PC-3 (cell line): Measurements from ENCODE around the gene RBM33. TPM values are rescaled to one million over a fixed set of nuclear protein-coding genes. Genes with fewer than 3 reads are reported as not detected.

Source experiments
- ATAC-seq: fragments of 200-7000 bp; cut with Tn5 transposase; 2 replicates; pipeline ENCODE4 v1.9.1; 2020; ENCODE audit warnings: mild to moderate bottlenecking, moderate library complexity
- BruUV-seq: library from RNA; stranded (reverse); fragments of 400-500 nt; replicated peaks from 2 replicates; lab custom pipeline; 2021; lab: Mats Ljungman, UMichigan
- CTCF ChIA-PET: fragments of 300-600 bp; sonication (Branson Sonifier 250); formaldehyde crosslinking; loops from one replicate; lab custom pipeline; 2022; ENCODE audit warnings: antibody characterized with exemption; lab: Charles Lee
- POLR2A ChIA-PET: fragments of 300-600 bp; sonication (Branson Sonifier 250); formaldehyde crosslinking; loops from one replicate; lab custom pipeline; 2022; ENCODE audit warnings: antibody characterized with exemption; ENCODE audit not compliant: unreplicated experiment; lab: Charles Lee
- DNase-seq: peaks from one replicate; pipeline ENCODE4 v3.0.0-alpha.2; 2015
- H2AFZ ChIP-seq: fragments of 300-600 bp; sonication (generic); 2 replicates; pipeline ENCODE4 v1.6.0; 2016; ENCODE audit warnings: antibody characterized with exemption, low read length
- H3F3A ChIP-seq: fragments of 300-600 bp; sonication (generic); one replicate; pipeline ENCODE4 v1.6.0; 2017; ENCODE audit warnings: antibody characterized with exemption, low read length, control low read depth, mild to moderate bottlenecking; ENCODE audit not compliant: unreplicated experiment
- H3K27ac ChIP-seq: fragments of 300-600 bp; sonication (generic); 2 replicates; pipeline ENCODE4 v1.5.1; 2016; ENCODE audit warnings: mild to moderate bottlenecking, low read length
- H3K27me3 ChIP-seq: fragments of 300-600 bp; sonication (generic); 2 replicates; pipeline ENCODE4 v1.6.1; 2016; ENCODE audit warnings: low read length, mixed read lengths
- H3K36me3 ChIP-seq: fragments of 300-600 bp; sonication (generic); 2 replicates; pipeline ENCODE4 v1.6.1; 2016; ENCODE audit warnings: low read depth, mixed run types, low read length, mixed read lengths
- H3K4me1 ChIP-seq: fragments of 300-600 bp; sonication (generic); 2 replicates; pipeline ENCODE4 v1.5.1; 2016; ENCODE audit warnings: low read length; ENCODE audit not compliant: insufficient read depth
- H3K4me2 ChIP-seq: fragments of 300-600 bp; sonication (generic); 2 replicates; pipeline ENCODE4 v1.6.0; 2016; ENCODE audit warnings: low read length
- H3K4me3 ChIP-seq: fragments of 300-600 bp; sonication (generic); 2 replicates; pipeline ENCODE4 v1.5.1; 2016; ENCODE audit warnings: mild to moderate bottlenecking, low read length, mixed read lengths
- H3K79me2 ChIP-seq: fragments of 300-600 bp; sonication (generic); 2 replicates; pipeline ENCODE4 v1.6.1; 2017; ENCODE audit warnings: low read length, mixed read lengths
- H3K9ac ChIP-seq: fragments of 300-600 bp; sonication (generic); 2 replicates; pipeline ENCODE4 v1.6.0; 2016; ENCODE audit warnings: mild to moderate bottlenecking, low read length
- H3K9me2 ChIP-seq: fragments of 300-600 bp; sonication (generic); replicated peaks from 2 replicates; pipeline ENCODE4 v1.6.1; 2016; ENCODE audit warnings: mixed run types, low read length, mixed read lengths
- H3K9me3 ChIP-seq: fragments of 300-600 bp; sonication (generic); 2 replicates; pipeline ENCODE4 v1.6.1; 2016; ENCODE audit warnings: low read length, mixed read lengths
- H4K20me1 ChIP-seq: fragments of 300-600 bp; sonication (generic); 2 replicates; pipeline ENCODE4 v1.6.1; 2016; ENCODE audit warnings: low read length, mixed read lengths
- EZH2 ChIP-seq: fragments of 300-600 bp; sonication (generic); IDR thresholded peaks from one replicate; pipeline ENCODE4 v1.6.1; 2017; ENCODE audit warnings: antibody characterized with exemption, mild to moderate bottlenecking, low read length; ENCODE audit not compliant: unreplicated experiment
- EZH2phosphoT487 ChIP-seq: fragments of 300-600 bp; sonication (generic); IDR thresholded peaks from 2 replicates; pipeline ENCODE4 v1.6.1; 2018; ENCODE audit warnings: mild to moderate bottlenecking, antibody characterized with exemption, low read length, borderline replicate concordance
- intact Hi-C: fragments of 100-400 bp; cut with micrococcal nuclease; formaldehyde crosslinking; loops from 2 replicates; pipeline ENCODE4 v1.9.0; 2023
- total RNA-seq: library from RNA; depleted of rRNA; stranded (reverse); fragments of >200 nt; gene quantifications from 2 replicates; pipeline ENCODE4 v1.2.3, GENCODE V29; 2014
- TF ChIP-seq, protein P1 (sequence below): fragments of 300-600 bp; sonication (generic); conservative IDR thresholded peaks from 2 replicates; pipeline ENCODE4 v1.5.1; 2017; ENCODE audit warnings: antibody characterized with exemption, low read depth, mild to moderate bottlenecking, low read length

The RBM33 gene
- total RNA-seq, 1 experiment from 2014 or later = 25.3 TPM

DNA sequence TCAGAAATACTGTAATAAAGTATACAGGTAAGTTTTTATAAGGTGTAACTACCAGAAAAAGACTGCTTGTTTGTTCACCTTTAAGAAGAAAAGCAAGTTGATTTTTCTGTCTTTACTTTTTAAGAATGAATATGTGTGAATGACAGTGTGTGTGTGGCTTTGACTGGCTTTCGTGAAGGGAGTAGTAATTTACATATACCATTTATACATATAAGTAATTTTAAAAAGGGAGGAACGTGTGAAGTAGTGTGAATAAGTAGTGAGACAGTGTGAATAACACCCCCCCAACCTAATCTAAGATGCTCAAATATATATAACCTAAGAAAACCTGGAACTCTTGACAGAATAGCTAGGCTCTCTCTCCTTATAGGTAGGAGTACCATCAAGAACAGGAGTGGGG, 33.2 kb downstream of the RBM33 start:
- peaks cover 46% of the 10 kb centered on the region for H3K79me2 ChIP-seq
- H2AFZ ChIP-seq = no peak overlapping the region
- no peaks in the 10 kb centered on the region for H3K9me3 ChIP-seq
- no peaks in the 10 kb centered on the region for H3F3A ChIP-seq
- H3K9ac ChIP-seq = no peak overlapping the region
- H3K4me2 ChIP-seq = no peak overlapping the region
- CTCF ChIA-PET = no interaction called here
- DNase-seq (no peak), ATAC-seq (no peak)
- no peak for TF ChIP-seq EZH2phosphoT487
- no peak for TF ChIP-seq EZH2
- TF ChIP-seq, protein P1, sequence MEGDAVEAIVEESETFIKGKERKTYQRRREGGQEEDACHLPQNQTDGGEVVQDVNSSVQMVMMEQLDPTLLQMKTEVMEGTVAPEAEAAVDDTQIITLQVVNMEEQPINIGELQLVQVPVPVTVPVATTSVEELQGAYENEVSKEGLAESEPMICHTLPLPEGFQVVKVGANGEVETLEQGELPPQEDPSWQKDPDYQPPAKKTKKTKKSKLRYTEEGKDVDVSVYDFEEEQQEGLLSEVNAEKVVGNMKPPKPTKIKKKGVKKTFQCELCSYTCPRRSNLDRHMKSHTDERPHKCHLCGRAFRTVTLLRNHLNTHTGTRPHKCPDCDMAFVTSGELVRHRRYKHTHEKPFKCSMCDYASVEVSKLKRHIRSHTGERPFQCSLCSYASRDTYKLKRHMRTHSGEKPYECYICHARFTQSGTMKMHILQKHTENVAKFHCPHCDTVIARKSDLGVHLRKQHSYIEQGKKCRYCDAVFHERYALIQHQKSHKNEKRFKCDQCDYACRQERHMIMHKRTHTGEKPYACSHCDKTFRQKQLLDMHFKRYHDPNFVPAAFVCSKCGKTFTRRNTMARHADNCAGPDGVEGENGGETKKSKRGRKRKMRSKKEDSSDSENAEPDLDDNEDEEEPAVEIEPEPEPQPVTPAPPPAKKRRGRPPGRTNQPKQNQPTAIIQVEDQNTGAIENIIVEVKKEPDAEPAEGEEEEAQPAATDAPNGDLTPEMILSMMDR = no peak
- no peak overlapping the region for H3K27ac ChIP-seq
- no TSS peak for BruUV-seq
- H3K9me2 ChIP-seq = no peaks in the 10 kb centered on the region
- intact Hi-C loops = no loop called here
- peaks cover 31% of the 10 kb centered on the region for H3K36me3 ChIP-seq
- no peak overlapping the region for H3K4me3 ChIP-seq
- POLR2A ChIA-PET = no interaction called here
- H4K20me1 ChIP-seq = peaks cover 9% of the 10 kb centered on the region; the same call in 1 of the 2 replicates
- H3K4me1 ChIP-seq = no peaks in the 10 kb centered on the region
- no peaks in the 10 kb centered on the region for H3K27me3 ChIP-seq

DNA sequence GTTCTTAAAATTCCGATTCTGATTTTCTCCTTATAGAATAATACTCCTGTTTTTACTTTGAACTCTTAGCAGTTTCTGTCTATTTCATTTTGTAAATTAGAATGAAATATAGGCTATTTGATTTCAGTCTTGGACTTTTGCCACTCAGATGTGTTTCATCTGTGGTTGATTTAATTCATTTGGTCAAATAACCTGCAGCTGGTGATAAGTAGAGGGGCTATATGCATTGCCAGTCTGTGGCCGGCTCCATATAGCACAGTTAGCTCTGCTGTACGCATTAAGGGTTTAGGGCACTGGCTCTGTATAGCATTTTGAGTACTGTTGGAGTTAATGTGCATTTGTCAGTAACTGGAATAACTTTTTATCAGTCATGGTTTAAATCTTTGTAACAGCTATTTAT, 35.7 kb downstream of the RBM33 start:
- Histone ChIP-seq H3K9me2 (no peaks in the 10 kb centered on the region), H3K79me2 (peaks cover 56% of the 10 kb centered on the region), H3K4me3 (no peak overlapping the region), H3K27ac (no peak overlapping the region), H3K9ac (no peak overlapping the region), H2AFZ (no peak overlapping the region), H4K20me1 (peaks cover 8% of the 10 kb centered on the region; the same call in 1 of the 2 replicates), H3F3A (no peaks in the 10 kb centered on the region), H3K9me3 (no peaks in the 10 kb centered on the region), H3K27me3 (no peaks in the 10 kb centered on the region), H3K4me2 (no peak overlapping the region), H3K4me1 (no peaks in the 10 kb centered on the region), H3K36me3 (peaks cover 30% of the 10 kb centered on the region)
- ATAC-seq = no peak
- no peak for TF ChIP-seq EZH2
- no peak for TF ChIP-seq EZH2phosphoT487
- TF ChIP-seq, protein P1 = no peak
- ChIA-PET CTCF (no interaction called here), POLR2A (interaction anchor here (0.6 kb wide), 1 partner anchor 51 kb away, joined by 3 read pairs; no protein-coding TSS in a partner anchor)
- DNase-seq = no peak
- no TSS peak for BruUV-seq
- intact Hi-C loops = no loop called here

DNA sequence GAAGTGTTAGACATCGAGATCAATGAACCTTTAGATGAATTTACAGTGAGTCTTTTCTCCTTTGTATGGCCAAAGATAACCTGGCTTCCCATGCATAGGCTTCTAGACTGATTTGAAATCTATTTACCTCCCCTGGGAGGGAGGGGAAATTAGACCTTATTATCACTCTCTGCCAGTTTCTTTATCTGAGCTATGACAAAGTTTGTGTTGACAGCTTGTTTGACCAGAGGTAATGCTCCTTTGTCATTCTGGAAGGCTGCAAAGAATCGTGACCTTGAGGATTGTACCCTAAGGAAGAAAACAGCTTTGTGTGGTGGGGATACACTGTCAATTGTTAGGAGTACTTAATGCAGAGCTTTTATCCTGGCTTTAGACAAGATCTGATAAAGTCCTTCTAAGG, 36.4 kb downstream of the RBM33 start:
- Histone ChIP-seq H3K79me2 (peaks cover 59% of the 10 kb centered on the region), H3K9me2 (no peaks in the 10 kb centered on the region), H3K4me3 (no peak overlapping the region), H3K27me3 (no peaks in the 10 kb centered on the region), H3K4me2 (no peak overlapping the region), H3K27ac (no peak overlapping the region), H3F3A (no peaks in the 10 kb centered on the region), H3K9me3 (no peaks in the 10 kb centered on the region), H4K20me1 (peaks cover 8% of the 10 kb centered on the region; the same call in 1 of the 2 replicates), H3K4me1 (no peaks in the 10 kb centered on the region), H2AFZ (no peak overlapping the region), H3K36me3 (peaks cover 36% of the 10 kb centered on the region), H3K9ac (no peak overlapping the region)
- BruUV-seq = no TSS peak
- ChIA-PET POLR2A (no interaction called here), CTCF (no interaction called here)
- intact Hi-C loops = no loop called here
- no peak for DNase-seq
- ATAC-seq = no peak
- no peak for TF ChIP-seq EZH2phosphoT487
- no peak for TF ChIP-seq EZH2
- TF ChIP-seq, protein P1 = no peak
